Stomach (tissue), 4 donors: ENCODE results near the gene HBG2.

Source experiments
- CTCF ChIP-seq, 7 experiments: fragments of 450-650 bp in 4 of 7; fragments of 200-600 bp in 3 of 7; sonication (generic) in 3 of 7; IDR thresholded peaks; one replicate each; pipeline ENCODE4 v1.5.1; 2016 to 2019; ENCODE audit warnings: antibody characterized with exemption in 7 of 7, control low read depth in 2 of 7, mild to moderate bottlenecking in 1 of 7
- EP300 ChIP-seq: sonication (generic); formaldehyde crosslinking; IDR thresholded peaks from one replicate; pipeline ENCODE4 v1.6.1; 2017; ENCODE audit warnings: antibody characterized with exemption
- POLR2A ChIP-seq, 4 donors: fragments of 450-650 bp; IDR thresholded peaks; one replicate each; pipeline ENCODE4 v1.6.1; 2016; ENCODE audit warnings: antibody characterized with exemption in 4 of 4, control low read depth in 2 of 4, mild to moderate bottlenecking in 1 of 4, moderate library complexity in 1 of 4

GRCh38 chr11:5300251-5300650 lies 45.7 kb upstream of the HBG2 start:
- TF ChIP-seq POLR2A (IDR thresholded peaks at IDR 0.05) (no peak), CTCF (IDR thresholded peaks at IDR 0.05) (no peak), EP300 (no peak)
